Type B pancreatic cell (in vitro differentiated cells): Measurements from ENCODE around the gene MFSD6. TPM values are rescaled to one million over a fixed set of nuclear protein-coding genes. Genes with fewer than 3 reads are reported as not detected.
A peak's percentile ranks its signal among the peaks of the same experiment; 100 is the strongest.

Experiments
- DNase-seq: peaks from one replicate; pipeline ENCODE4 v3.0.0; 2021; ENCODE audit warnings: mixed read lengths; ENCODE audit not compliant: unreplicated experiment; ENCODE audit errors: extremely low spot score
- H3K27ac Mint-ChIP-seq: 2 replicates; pipeline ENCODE4 v1.8.0; 2021; ENCODE audit warnings: mild to moderate bottlenecking, mixed read lengths
- H3K27me3 Mint-ChIP-seq: 2 replicates; pipeline ENCODE4 v1.8.0; 2021; ENCODE audit warnings: mixed read lengths
- H3K36me3 Mint-ChIP-seq: 2 replicates; pipeline ENCODE4 v1.8.0; 2021; ENCODE audit warnings: mixed read lengths
- H3K4me1 Mint-ChIP-seq: one replicate; pipeline ENCODE4 v1.8.0; 2021; ENCODE audit warnings: mixed read lengths; ENCODE audit not compliant: unreplicated experiment
- H3K4me3 Mint-ChIP-seq: 2 replicates; pipeline ENCODE4 v1.8.0; 2021; ENCODE audit warnings: mild to moderate bottlenecking, mixed read lengths
- H3K9me3 Mint-ChIP-seq: 2 replicates; pipeline ENCODE4 v1.8.0; 2021; ENCODE audit warnings: mixed read lengths
- total RNA-seq: library from RNA; stranded (reverse); gene quantifications from 2 replicates; pipeline ENCODE4 v1.2.1, GENCODE V29; 2021; ENCODE audit warnings: low replicate concordance
- TF ChIP-seq, protein P1 (sequence below): fragments of 200-600 bp; sonication (generic); conservative IDR thresholded peaks from 2 replicates; pipeline ENCODE4 v1.5.0; 2021; ENCODE audit warnings: antibody characterized with exemption, mild to moderate bottlenecking

The MFSD6 gene
- total RNA-seq, 1 donor from 2014 or later: 15.2 TPM

DNA sequence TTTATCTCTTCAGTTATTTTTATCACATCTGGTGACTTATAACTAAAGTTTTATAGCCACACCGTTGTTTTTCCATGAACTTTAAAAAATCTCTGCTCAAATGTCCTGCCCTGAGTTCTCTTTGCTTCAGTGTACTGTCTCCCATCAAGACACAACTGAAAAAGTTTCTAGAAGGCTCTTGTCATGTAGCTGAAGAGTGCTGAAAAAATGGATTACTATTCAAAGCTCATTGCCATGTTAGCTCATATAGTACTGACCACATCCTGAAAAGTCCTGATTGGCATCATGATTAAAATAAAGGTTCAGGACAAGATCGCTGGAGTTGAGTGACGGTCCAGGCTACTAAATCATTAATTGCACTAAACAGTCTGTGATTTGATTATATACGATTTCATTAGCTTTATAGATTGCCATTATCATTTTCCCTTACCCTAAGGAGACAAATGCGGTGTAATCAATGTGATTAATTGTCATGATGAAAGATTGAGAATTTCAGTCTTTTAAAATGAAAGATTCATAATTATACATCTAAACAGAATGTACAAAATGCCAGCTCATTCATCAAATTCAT lies 62.2 kb downstream of the MFSD6 start:
- peak overlapping the region; percentile 61 for H3K27ac Mint-ChIP-seq
- TF ChIP-seq, protein P1, sequence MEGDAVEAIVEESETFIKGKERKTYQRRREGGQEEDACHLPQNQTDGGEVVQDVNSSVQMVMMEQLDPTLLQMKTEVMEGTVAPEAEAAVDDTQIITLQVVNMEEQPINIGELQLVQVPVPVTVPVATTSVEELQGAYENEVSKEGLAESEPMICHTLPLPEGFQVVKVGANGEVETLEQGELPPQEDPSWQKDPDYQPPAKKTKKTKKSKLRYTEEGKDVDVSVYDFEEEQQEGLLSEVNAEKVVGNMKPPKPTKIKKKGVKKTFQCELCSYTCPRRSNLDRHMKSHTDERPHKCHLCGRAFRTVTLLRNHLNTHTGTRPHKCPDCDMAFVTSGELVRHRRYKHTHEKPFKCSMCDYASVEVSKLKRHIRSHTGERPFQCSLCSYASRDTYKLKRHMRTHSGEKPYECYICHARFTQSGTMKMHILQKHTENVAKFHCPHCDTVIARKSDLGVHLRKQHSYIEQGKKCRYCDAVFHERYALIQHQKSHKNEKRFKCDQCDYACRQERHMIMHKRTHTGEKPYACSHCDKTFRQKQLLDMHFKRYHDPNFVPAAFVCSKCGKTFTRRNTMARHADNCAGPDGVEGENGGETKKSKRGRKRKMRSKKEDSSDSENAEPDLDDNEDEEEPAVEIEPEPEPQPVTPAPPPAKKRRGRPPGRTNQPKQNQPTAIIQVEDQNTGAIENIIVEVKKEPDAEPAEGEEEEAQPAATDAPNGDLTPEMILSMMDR: no peak
- no peaks in the 10 kb centered on the region for H3K27me3 Mint-ChIP-seq
- peaks cover 5% of the 10 kb centered on the region for H3K9me3 Mint-ChIP-seq
- H3K4me3 Mint-ChIP-seq: no peak overlapping the region
- no peak for DNase-seq
- H3K36me3 Mint-ChIP-seq: peaks cover 7% of the 10 kb centered on the region
- peaks cover 32% of the 10 kb centered on the region for H3K4me1 Mint-ChIP-seq

DNA sequence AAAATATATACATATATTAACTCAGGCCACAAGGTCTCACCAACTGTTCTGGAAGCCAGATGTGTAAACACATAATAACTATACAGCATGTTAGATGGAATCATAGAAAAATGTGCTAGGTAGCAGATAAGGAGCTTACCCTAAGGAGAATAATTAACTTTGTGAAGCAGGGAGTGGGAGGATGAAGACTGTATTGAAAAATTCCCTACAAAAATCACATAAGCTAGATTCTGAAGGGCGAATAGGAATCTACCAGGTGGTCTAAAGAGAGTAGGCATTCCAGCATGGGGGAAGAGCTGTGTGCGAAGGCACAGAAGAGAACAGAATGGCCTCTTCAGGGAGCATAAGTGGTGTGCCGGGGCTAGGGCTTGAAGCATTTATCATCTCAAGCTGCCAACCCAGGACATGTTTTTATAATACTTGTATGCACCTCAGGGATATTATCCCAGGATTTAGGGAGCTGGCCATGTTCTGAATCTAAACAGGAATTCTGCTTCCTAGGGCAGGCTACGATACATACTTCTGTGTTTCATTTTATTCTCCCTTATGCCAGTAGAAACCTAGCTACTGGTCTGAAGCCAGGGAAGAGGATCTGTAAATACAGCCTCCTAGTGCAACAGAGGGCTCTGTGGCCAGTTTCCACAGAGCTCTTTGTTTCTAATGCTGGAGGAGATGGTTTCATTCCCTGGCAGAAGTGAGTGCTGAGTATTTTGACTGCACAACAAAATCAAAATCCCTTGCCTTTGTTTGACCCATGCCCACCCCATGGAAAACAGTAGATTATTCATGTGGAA lies 69.7 kb downstream of the MFSD6 start:
- peak overlapping the region; percentile 17 for H3K4me3 Mint-ChIP-seq
- no peak for DNase-seq
- H3K9me3 Mint-ChIP-seq: no peaks in the 10 kb centered on the region
- TF ChIP-seq, protein P1: no peak
- H3K27me3 Mint-ChIP-seq: no peaks in the 10 kb centered on the region
- H3K36me3 Mint-ChIP-seq: peaks cover 3% of the 10 kb centered on the region
- H3K27ac Mint-ChIP-seq: no peak overlapping the region
- H3K4me1 Mint-ChIP-seq: peaks cover 9% of the 10 kb centered on the region

DNA sequence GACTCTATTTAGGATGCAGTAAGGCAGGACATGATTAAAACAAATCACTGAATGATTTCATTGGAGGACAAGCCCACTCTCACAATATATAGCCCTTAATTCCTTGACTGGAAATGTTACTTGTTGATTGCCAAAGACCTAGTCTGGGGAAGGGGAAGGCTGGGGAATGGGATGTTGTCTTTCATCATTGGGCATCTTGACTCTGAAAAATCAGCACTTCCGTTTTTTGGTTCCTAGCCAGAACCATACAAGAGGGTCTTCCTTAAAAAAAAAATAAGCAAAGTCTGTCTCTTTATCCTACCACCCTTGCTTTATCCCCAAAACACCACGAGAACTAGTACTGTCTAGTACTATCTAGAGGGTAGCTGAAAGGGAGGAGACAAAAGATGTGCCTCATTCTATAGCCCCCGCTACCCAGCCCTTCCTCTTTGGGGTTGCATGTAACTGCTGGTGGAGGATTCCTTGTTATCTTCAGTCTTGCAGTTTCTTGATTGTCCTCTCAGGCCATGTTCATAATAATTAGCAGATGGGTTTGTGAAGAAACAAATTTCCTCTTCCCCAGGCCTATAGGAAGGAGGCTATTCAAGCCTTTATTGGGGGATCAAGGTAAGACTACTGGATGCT lies 70.5 kb downstream of the MFSD6 start:
- H3K4me1 Mint-ChIP-seq: peaks cover 9% of the 10 kb centered on the region
- peaks cover 3% of the 10 kb centered on the region for H3K36me3 Mint-ChIP-seq
- TF ChIP-seq, protein P1: no peak
- H3K4me3 Mint-ChIP-seq: no peak overlapping the region
- H3K9me3 Mint-ChIP-seq: no peaks in the 10 kb centered on the region
- no peak overlapping the region for H3K27ac Mint-ChIP-seq
- no peaks in the 10 kb centered on the region for H3K27me3 Mint-ChIP-seq
- no peak for DNase-seq

DNA sequence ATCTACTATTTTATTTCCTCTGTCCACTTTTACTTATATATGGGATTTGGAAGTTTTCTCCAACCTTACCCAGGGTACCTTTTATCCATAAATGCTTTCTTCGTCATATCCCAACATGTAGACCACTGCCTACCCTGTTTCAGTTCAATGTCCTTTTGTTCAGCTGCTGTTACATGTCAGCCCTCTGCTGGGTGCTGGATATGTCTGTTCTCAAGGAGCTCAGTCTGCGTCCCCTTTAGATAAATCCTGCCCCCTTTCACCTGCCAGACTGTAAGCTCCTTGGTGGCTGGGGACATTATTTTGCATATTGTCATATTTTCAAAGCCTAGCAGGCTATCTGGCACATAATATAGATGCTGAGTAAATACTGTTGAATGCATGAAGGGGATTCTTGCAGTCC lies 73.2 kb downstream of the MFSD6 start:
- no peak for DNase-seq
- Mint-ChIP-seq H3K27me3 (no peaks in the 10 kb centered on the region), H3K4me1 (peaks cover 9% of the 10 kb centered on the region), H3K4me3 (no peak overlapping the region), H3K9me3 (peaks cover 3% of the 10 kb centered on the region), H3K27ac (no peak overlapping the region), H3K36me3 (peaks cover 7% of the 10 kb centered on the region)
- TF ChIP-seq, protein P1: no peak

DNA sequence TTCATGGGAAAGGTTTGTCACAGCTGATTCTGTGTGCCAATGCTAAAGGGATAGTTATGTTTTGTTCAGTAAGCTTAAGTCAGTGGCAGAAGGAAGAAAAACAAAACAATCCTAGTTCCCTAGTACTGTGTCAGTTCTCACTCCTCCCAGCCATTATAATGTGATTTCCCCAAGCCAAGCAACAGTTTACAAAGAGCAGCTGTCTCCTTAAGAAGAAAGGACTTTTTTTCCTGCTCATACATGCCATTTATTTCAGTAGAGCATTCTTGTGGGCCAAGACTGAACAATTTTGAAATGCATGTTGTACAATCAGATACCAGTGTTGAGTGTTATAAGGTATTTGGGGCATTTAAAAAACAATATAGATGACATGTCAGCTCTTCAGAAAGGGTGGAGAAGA lies 74.3 kb downstream of the MFSD6 start:
- H3K36me3 Mint-ChIP-seq: peaks cover 8% of the 10 kb centered on the region
- no peak for DNase-seq
- TF ChIP-seq, protein P1: no peak
- H3K9me3 Mint-ChIP-seq: peaks cover 4% of the 10 kb centered on the region
- H3K4me1 Mint-ChIP-seq: peaks cover 9% of the 10 kb centered on the region
- no peak overlapping the region for H3K4me3 Mint-ChIP-seq
- H3K27ac Mint-ChIP-seq: no peak overlapping the region
- no peaks in the 10 kb centered on the region for H3K27me3 Mint-ChIP-seq
